Skeletal muscle tissue (tissue), 1 donor: ENCODE measurements around the gene MMRN1. TPM values are rescaled to one million over a fixed set of nuclear protein-coding genes. Genes with fewer than 3 reads are reported as not detected.

ENCODE experiments used
- total RNA-seq: library from RNA; depleted of rRNA; stranded (reverse); fragments of >200 nt; gene quantifications from one replicate; pipeline ENCODE4 v1.2.3, GENCODE V29; 2014

Gene MMRN1
- total RNA-seq, 1 donor from 2014 or later, result 9.4 TPM

Other genes starting within 250 kb of the MMRN1 start
- 83.0 TPM for gene SNCA, start 57.7 kb upstream of the MMRN1 start, total RNA-seq
- 1.0 TPM for gene CCSER1, start 232.5 kb downstream of the MMRN1 start, total RNA-seq